ENCODE data around the gene STAT5B.

The STAT5B gene

GRCh38 chr17:42183741-42184711 lies 92.2 kb downstream of the STAT5B start:
- TF ChIP-seq PATZ1 (CRISPR knock-in tag; IDR thresholded peaks at IDR 0.05; ENCODE audit: borderline replicate concordance) (no peak), CREB5 (CRISPR knock-in tag; IDR thresholded peaks at IDR 0.05; ENCODE audit: low read depth) (no peak), TCF4 (CRISPR knock-in tag; IDR thresholded peaks at IDR 0.05; ENCODE audit: borderline replicate concordance) (no peak), CSRNP3 (CRISPR knock-in tag; IDR thresholded peaks at IDR 0.05) (no peak), ZC3H10 (CRISPR knock-in tag; IDR thresholded peaks at IDR 0.05) (no peak), ZNF565 (CRISPR knock-in tag; conservative IDR thresholded peaks at IDR 0.05; ENCODE audit: low read depth) (no peak), ZFP30 (CRISPR knock-in tag; IDR thresholded peaks at IDR 0.05) (no peak), ZNF70 (CRISPR knock-in tag; IDR thresholded peaks at IDR 0.05) (no peak)
- peak; percentile 75 for ATAC-seq

- ATAC-seq: peak; percentile 41
- TF ChIP-seq TOX (CRISPR knock-in tag; IDR thresholded peaks at IDR 0.05; ENCODE audit: borderline replicate concordance): no peak
- no peak for TF ChIP-seq CSRNP3 (CRISPR knock-in tag; IDR thresholded peaks at IDR 0.05)
- TF ChIP-seq ZNF70 (CRISPR knock-in tag; IDR thresholded peaks at IDR 0.05): peak; percentile 90
These were observed 93.1 kb downstream of the STAT5B start for GRCh38 chr17:42182927-42183734.

GRCh38 chr17:42181851-42182207 lies 94.4 kb downstream of the STAT5B start:
- no peak for ATAC-seq

More at GRCh38 chr17:42181851-42182207, 94.4 kb downstream of the STAT5B start:
- TF ChIP-seq ZFP30 (CRISPR knock-in tag; IDR thresholded peaks at IDR 0.05) (no peak), ARNTL (CRISPR knock-in tag; IDR thresholded peaks at IDR 0.05; ENCODE audit: borderline replicate concordance, low read depth) (no peak), TSHZ2 (CRISPR knock-in tag; IDR thresholded peaks at IDR 0.05) (no peak), GLIS3 (CRISPR knock-in tag; IDR thresholded peaks at IDR 0.05) (no peak), ZNF70 (CRISPR knock-in tag; IDR thresholded peaks at IDR 0.05) (no peak), TOX (CRISPR knock-in tag; IDR thresholded peaks at IDR 0.05; ENCODE audit: borderline replicate concordance) (no peak), ZNF8 (CRISPR knock-in tag; IDR thresholded peaks at IDR 0.05) (no peak)

Measured in SK-N-SH treated with all-trans-retinoic acid at 6 μM for 48 hours (cell line).